ACC112 (cell line): ENCODE data around the gene UBE2H.
"Not testable (repeated sequence)": the region's sequence is repeated elsewhere in the genome, so short reads cannot be mapped to it uniquely, and the experiment has no call there.

Experiments
- H2AFZ ChIP-seq: fragments of 200-600 bp; sonication (generic); one replicate; pipeline ENCODE4 v1.6.0; 2017; ENCODE audit warnings: antibody characterized with exemption, low read length; ENCODE audit not compliant: unreplicated experiment
- H3K27ac ChIP-seq: fragments of 200-600 bp; sonication (generic); 2 replicates; pipeline ENCODE4 v1.5.1; 2014; ENCODE audit warnings: low read depth, mild to moderate bottlenecking, antibody characterized with exemption, low read length, moderate library complexity
- H3K27me3 ChIP-seq: fragments of 200-600 bp; sonication (generic); 2 replicates; pipeline ENCODE4 v1.6.1; 2014; ENCODE audit warnings: mild to moderate bottlenecking, antibody characterized with exemption, low read length, moderate library complexity, mixed read lengths; ENCODE audit not compliant: insufficient read depth
- H3K36me3 ChIP-seq: fragments of 200-600 bp; sonication (generic); 2 replicates; pipeline ENCODE4 v1.6.1; 2016; ENCODE audit warnings: mild to moderate bottlenecking, antibody characterized with exemption, low read length, moderate library complexity, mixed read lengths; ENCODE audit not compliant: insufficient read depth
- H3K4me1 ChIP-seq: fragments of 200-600 bp; sonication (generic); one replicate; pipeline ENCODE4 v1.6.1; 2016; ENCODE audit warnings: low read length, mixed read lengths; ENCODE audit not compliant: insufficient read depth, unreplicated experiment, control insufficient read depth
- H3K4me3 ChIP-seq: fragments of 200-600 bp; sonication (generic); 2 replicates; pipeline ENCODE4 v1.5.1; 2014; ENCODE audit warnings: mild to moderate bottlenecking, low read depth, low read length
- H3K79me2 ChIP-seq: fragments of 200-600 bp; sonication (generic); one replicate; pipeline ENCODE4 v1.6.0; 2016; ENCODE audit warnings: low read length; ENCODE audit not compliant: control insufficient read depth, unreplicated experiment, insufficient read depth

UBE2H gene

DNA sequence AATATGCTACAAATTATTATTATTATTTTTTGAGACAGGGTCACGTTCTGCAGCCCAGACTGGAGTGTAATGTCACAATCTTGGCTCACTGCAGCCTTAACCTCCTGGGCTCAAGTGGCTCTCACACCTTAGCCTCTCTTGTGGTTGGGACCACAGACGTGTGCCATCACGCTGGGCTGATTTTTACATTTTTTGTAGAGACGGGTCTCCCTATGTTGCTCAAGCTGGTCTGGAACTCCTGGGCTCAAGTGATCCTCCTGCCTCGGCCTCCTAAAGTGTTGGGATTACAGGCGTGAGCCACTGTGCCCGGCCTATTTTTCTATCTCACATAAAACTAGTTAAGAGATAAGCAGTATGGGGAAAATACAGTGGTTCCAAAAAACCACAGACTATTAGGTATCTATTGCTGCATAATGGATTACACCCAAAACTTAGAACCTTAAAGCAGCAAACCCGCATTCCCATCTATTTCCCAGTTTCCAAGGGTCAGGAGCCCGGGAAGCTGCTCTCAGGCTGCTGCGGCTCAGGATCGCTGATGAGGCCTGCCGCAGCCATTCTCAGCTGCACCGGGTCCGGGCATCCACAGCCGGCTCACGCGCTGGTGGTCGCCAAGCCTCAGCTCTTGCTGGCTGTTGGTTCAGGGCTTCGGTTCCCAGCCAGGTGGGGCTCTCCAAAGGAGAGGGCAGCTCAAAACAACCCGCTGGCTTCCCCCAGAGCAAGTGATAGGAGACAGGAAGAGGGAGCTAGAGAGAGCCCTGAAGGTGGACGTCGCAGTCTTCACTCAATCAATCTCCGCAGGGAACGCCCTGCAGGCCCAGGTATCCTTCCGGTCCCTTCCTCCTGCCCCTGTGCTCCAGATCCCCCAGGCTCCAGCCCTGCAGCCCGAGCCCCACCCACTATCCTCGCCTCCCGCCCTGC is 128.2 kb downstream of the UBE2H start:
- H3K4me3 ChIP-seq: peak overlapping the region; percentile 95
- no peaks in the 10 kb centered on the region for H3K27me3 ChIP-seq
- H3K4me1 ChIP-seq: peaks cover 4% of the 10 kb centered on the region
- no peaks in the 10 kb centered on the region for H3K79me2 ChIP-seq
- no peak overlapping the region for H2AFZ ChIP-seq
- H3K36me3 ChIP-seq: no peaks in the 10 kb centered on the region
- H3K27ac ChIP-seq: no peak overlapping the region

DNA sequence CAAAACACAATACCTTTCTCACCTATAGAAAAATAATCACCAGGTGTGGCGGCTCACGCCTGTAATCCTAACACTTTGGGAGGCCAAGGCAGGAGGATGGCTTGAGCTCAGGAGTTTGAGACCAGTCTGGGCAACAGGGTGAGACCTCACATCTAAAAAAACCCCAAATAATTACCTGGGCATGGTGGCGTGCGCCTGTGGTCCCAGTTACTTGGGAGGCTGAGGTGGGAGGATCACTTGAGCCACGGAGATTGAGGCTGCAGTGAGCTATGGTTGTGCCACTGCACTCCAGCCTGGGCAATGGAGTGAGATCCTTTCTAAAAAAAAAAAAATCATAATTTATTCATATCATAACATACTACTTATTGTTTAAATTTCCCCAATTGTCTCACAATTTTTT is 129.6 kb downstream of the UBE2H start:
- H2AFZ ChIP-seq, H3K4me3 ChIP-seq, H3K79me2 ChIP-seq, H3K4me1 ChIP-seq, H3K27ac ChIP-seq, H3K27me3 ChIP-seq, H3K36me3 ChIP-seq: not testable (repeated sequence)

GRCh38 chr7:129821476-129821875 is 131.3 kb downstream of the UBE2H start:
- H3K27ac ChIP-seq: no peak overlapping the region
- H3K4me3 ChIP-seq: no peak overlapping the region
- H2AFZ ChIP-seq: no peak overlapping the region
- no peaks in the 10 kb centered on the region for H3K79me2 ChIP-seq
- H3K36me3 ChIP-seq: no peaks in the 10 kb centered on the region
- no peaks in the 10 kb centered on the region for H3K27me3 ChIP-seq
- no peaks in the 10 kb centered on the region for H3K4me1 ChIP-seq

DNA sequence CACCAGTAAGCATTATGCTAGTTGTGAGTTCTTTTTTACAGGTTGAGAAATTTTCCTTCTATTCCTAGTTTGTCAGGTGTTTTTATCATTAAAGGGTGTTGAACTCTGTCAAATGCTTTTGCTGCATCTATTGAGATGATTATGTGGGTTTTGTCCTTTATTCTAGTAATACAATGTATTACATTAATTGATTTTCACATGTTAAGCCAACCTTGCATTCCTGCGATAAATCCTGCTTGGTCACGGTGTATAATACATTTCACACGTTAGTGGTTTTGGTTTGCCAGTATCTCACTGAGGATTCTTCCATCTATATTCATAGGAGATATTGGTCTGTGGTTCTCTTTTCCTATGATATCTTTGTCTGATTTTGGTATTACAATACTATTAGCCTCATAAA is 136.0 kb downstream of the UBE2H start:
- Histone ChIP-seq H3K4me3 (no peak overlapping the region), H3K27ac (no peak overlapping the region), H3K27me3 (no peaks in the 10 kb centered on the region), H3K79me2 (no peaks in the 10 kb centered on the region), H2AFZ (no peak overlapping the region), H3K36me3 (no peaks in the 10 kb centered on the region), H3K4me1 (no peaks in the 10 kb centered on the region)

GRCh38 chr7:129807863-129808262 is 144.9 kb downstream of the UBE2H start:
- Histone ChIP-seq H3K79me2 (no peaks in the 10 kb centered on the region), H3K27ac (no peak overlapping the region), H3K4me3 (no peak overlapping the region), H3K4me1 (no peaks in the 10 kb centered on the region), H3K36me3 (no peaks in the 10 kb centered on the region), H2AFZ (no peak overlapping the region), H3K27me3 (no peaks in the 10 kb centered on the region)

GRCh38 chr7:129804890-129805719 is 147.7 kb downstream of the UBE2H start:
- H3K27ac ChIP-seq: no peak overlapping the region
- H3K4me3 ChIP-seq: no peak overlapping the region

DNA sequence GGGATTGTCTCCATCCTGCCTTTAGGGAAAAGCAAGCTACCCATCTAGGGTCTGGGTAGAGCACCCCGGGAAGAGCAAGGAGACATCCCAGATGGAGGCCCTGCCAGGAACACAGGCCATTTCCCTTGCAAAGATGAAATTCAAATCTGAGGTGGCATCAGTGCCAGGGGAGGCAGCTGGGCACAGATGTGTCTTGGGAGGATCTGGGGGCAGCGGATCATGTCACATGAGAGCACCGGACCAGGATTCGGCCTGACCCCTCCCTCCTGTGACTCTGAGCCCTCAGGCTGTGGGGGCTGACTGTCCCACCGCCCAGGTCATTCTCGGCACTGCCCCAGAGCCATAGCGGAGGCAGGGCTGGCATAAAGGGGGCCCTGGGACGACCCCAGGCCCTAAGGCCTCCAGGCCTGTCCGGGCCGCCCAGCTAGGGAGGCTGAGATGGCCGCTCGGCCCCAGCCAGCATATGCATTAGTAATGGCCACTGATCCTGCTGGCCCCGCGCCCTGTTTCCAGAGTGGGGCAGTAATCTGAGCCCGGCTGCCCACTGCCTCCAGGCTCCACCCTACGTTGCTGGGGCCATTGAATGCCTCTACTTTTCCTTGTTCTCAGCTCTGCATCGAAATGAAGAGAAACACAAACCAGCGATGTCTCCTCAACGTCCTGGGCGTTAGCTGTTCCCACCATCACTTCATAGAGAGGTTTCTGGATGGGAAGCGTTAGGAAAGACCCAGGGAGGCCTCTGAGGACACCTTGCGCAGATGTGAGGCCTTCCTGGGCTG is 148.5 kb downstream of the UBE2H start:
- H3K79me2 ChIP-seq: no peaks in the 10 kb centered on the region

More at GRCh38 chr7:129804890-129805719, 147.7 kb downstream of the UBE2H start:
- no peak overlapping the region for H2AFZ ChIP-seq
- H3K79me2 ChIP-seq: no peaks in the 10 kb centered on the region
- H3K36me3 ChIP-seq: no peaks in the 10 kb centered on the region
- no peaks in the 10 kb centered on the region for H3K27me3 ChIP-seq
- H3K4me1 ChIP-seq: no peaks in the 10 kb centered on the region

GRCh38 chr7:129803546-129804081 is 149.1 kb downstream of the UBE2H start:
- Histone ChIP-seq H2AFZ (no peak overlapping the region), H3K36me3 (no peaks in the 10 kb centered on the region), H3K27ac (no peak overlapping the region), H3K27me3 (no peaks in the 10 kb centered on the region), H3K4me1 (no peaks in the 10 kb centered on the region), H3K4me3 (no peak overlapping the region), H3K79me2 (no peaks in the 10 kb centered on the region)

More for the DNA sequence above, 148.5 kb downstream of the UBE2H start:
- Histone ChIP-seq H3K36me3 (no peaks in the 10 kb centered on the region), H3K4me1 (no peaks in the 10 kb centered on the region), H2AFZ (no peak overlapping the region), H3K4me3 (no peak overlapping the region), H3K27me3 (no peaks in the 10 kb centered on the region), H3K27ac (no peak overlapping the region)

- H3K36me3 ChIP-seq: no peaks in the 10 kb centered on the region
- H3K4me3 ChIP-seq: no peak overlapping the region
- H3K4me1 ChIP-seq: no peaks in the 10 kb centered on the region
- no peaks in the 10 kb centered on the region for H3K79me2 ChIP-seq
- H3K27me3 ChIP-seq: no peaks in the 10 kb centered on the region
- H2AFZ ChIP-seq: no peak overlapping the region
- no peak overlapping the region for H3K27ac ChIP-seq
Measured at GRCh38 chr7:129801882-129802281, 150.9 kb downstream of the UBE2H start.

DNA sequence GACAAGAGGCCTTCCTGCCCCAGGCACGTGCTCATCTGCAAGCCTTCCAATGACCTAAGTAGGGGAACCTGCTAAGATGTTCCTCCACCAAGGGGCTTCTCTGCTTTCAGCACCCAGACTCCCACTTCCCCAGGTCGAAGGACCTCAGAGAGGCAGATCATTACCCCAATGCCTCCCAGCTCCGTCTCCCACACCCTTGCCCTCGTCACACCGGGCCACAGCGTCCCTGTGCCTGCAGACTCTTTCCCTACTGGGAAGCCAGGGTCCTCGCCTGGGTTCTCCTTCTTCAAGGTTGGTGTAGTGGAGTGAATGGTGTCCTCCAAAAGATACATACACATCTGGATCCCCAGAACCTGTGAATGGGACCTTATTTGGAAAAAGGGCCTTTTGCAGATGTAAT is 151.9 kb downstream of the UBE2H start:
- Histone ChIP-seq H3K4me3 (no peak overlapping the region), H3K36me3 (no peaks in the 10 kb centered on the region), H2AFZ (no peak overlapping the region), H3K4me1 (no peaks in the 10 kb centered on the region), H3K27ac (no peak overlapping the region), H3K79me2 (no peaks in the 10 kb centered on the region), H3K27me3 (no peaks in the 10 kb centered on the region)
